Osteoblast (primary cell): Measurements from ENCODE around the gene SMIM5. TPM values are rescaled to one million over a fixed set of nuclear protein-coding genes. Genes with fewer than 3 reads are reported as not detected.

Experiments
- DNase-seq: peaks from one replicate; pipeline ENCODE4 v3.0.0; 2011; ENCODE audit warnings: low spot score, mixed read lengths; ENCODE audit not compliant: insufficient read length; ENCODE audit errors: missing footprints
- H2AFZ ChIP-seq: 2 replicates; pipeline ENCODE4 v1.6.0; 2011; ENCODE audit warnings: mild to moderate bottlenecking, low read length
- H3K27ac ChIP-seq: 2 replicates; pipeline ENCODE4 v1.5.1; 2011; ENCODE audit warnings: mild to moderate bottlenecking, low read depth, low read length, moderate library complexity
- H3K27me3 ChIP-seq: 2 replicates; pipeline ENCODE4 v1.6.0; 2012; ENCODE audit warnings: mild to moderate bottlenecking, control low read depth, inconsistent platforms, low read length, moderate library complexity; ENCODE audit not compliant: insufficient read depth
- H3K36me3 ChIP-seq: 2 replicates; pipeline ENCODE4 v1.5.1; 2011; ENCODE audit warnings: mild to moderate bottlenecking, low read length, control low read depth, moderate library complexity; ENCODE audit not compliant: insufficient read depth
- H3K4me1 ChIP-seq: 2 replicates; pipeline ENCODE4 v1.5.1; 2011; ENCODE audit warnings: mild to moderate bottlenecking, low read length, control low read depth, moderate library complexity; ENCODE audit not compliant: insufficient read depth
- H3K4me2 ChIP-seq: 2 replicates; pipeline ENCODE4 v1.6.0; 2011; ENCODE audit warnings: mild to moderate bottlenecking, low read length; ENCODE audit not compliant: insufficient read depth
- H3K4me3 ChIP-seq: fragments of 200-600 bp; sonication (generic); 3 replicates; pipeline ENCODE4 v1.5.1; 2012; ENCODE audit warnings: mild to moderate bottlenecking, low read length, inconsistent platforms; ENCODE audit not compliant: insufficient read depth
- H3K79me2 ChIP-seq: 2 replicates; pipeline ENCODE4 v1.6.0; 2012; ENCODE audit warnings: mild to moderate bottlenecking, low read length, control low read depth, inconsistent platforms; ENCODE audit not compliant: insufficient read depth
- H3K9me3 ChIP-seq: 2 replicates; pipeline ENCODE4 v1.5.1; 2011; ENCODE audit warnings: low read depth, low read length, control low read depth
- H4K20me1 ChIP-seq: 2 replicates; pipeline ENCODE4 v1.6.0; 2012; ENCODE audit warnings: mild to moderate bottlenecking, low read length, control low read depth; ENCODE audit not compliant: insufficient read depth
- total RNA-seq: library from RNA; depleted of rRNA; stranded (reverse); fragments of >200 nt; gene quantifications from 2 replicates; pipeline ENCODE4 v1.2.3, GENCODE V29; 2012
- TF ChIP-seq, protein P1 (sequence below): IDR thresholded peaks from 2 replicates; pipeline ENCODE4 v1.5.1; 2011; ENCODE audit warnings: mild to moderate bottlenecking, low read depth, low read length, moderate library complexity; ENCODE audit errors: extremely low read depth

Gene SMIM5
- total RNA-seq, 1 donor, result not detected

DNA sequence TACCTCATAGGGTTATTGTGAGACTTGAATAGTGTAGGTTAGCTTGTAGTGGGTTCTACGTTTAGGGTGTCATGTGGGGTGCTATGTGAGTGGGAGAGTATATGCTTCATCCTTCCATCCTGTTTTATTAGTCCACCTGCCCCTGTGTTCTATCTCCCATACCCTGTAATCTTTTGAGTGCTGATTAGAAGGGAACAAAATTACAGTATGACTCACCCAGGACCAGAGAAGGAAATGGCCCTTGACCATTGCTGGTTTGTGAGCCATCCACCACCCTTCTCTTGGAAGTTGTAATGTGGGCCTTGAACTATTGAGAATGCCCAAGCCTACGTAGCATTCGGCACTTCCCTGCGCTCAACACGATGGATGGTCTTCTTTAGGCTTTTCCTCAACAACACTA, 51.0 kb downstream of the SMIM5 start:
- Histone ChIP-seq H3K4me3 (no peak overlapping the region), H3K27me3 (no peaks in the 10 kb centered on the region), H3K4me2 (peak overlapping the region; percentile 16), H3K27ac (peak overlapping the region; percentile 74), H3K79me2 (peaks cover 77% of the 10 kb centered on the region), H4K20me1 (peaks cover 17% of the 10 kb centered on the region), H3K36me3 (no peaks in the 10 kb centered on the region), H3K9me3 (no peaks in the 10 kb centered on the region), H3K4me1 (peaks cover 60% of the 10 kb centered on the region), H2AFZ (no peak overlapping the region)
- TF ChIP-seq, protein P1, sequence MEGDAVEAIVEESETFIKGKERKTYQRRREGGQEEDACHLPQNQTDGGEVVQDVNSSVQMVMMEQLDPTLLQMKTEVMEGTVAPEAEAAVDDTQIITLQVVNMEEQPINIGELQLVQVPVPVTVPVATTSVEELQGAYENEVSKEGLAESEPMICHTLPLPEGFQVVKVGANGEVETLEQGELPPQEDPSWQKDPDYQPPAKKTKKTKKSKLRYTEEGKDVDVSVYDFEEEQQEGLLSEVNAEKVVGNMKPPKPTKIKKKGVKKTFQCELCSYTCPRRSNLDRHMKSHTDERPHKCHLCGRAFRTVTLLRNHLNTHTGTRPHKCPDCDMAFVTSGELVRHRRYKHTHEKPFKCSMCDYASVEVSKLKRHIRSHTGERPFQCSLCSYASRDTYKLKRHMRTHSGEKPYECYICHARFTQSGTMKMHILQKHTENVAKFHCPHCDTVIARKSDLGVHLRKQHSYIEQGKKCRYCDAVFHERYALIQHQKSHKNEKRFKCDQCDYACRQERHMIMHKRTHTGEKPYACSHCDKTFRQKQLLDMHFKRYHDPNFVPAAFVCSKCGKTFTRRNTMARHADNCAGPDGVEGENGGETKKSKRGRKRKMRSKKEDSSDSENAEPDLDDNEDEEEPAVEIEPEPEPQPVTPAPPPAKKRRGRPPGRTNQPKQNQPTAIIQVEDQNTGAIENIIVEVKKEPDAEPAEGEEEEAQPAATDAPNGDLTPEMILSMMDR, result no peak
- no peak for DNase-seq

DNA sequence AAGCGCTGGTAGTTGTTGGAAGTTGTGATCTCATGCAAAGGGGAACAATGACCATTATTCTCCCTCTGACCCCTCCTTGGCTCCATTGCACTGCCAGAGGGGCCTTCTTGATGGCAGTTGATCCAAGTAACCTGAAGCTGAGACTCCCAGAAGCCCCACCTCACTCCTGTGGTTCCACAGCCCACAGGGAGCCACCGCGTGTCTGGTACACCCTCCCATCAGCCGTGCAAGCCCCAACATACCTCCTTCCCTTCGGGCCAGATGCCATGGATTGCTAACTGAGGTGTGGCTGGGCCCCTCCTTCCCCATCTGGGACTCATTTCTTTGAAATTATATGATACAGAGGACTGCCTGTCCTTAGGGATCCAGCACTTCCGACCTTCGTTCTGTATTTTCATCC, 51.7 kb downstream of the SMIM5 start:
- Histone ChIP-seq H3K79me2 (peaks cover 76% of the 10 kb centered on the region), H3K27me3 (no peaks in the 10 kb centered on the region), H3K27ac (peak overlapping the region; percentile 74), H3K36me3 (peaks cover under 1% of the 10 kb centered on the region), H3K4me1 (peaks cover 60% of the 10 kb centered on the region), H3K4me3 (no peak overlapping the region), H2AFZ (no peak overlapping the region), H3K4me2 (peak overlapping the region; percentile 14), H3K9me3 (no peaks in the 10 kb centered on the region), H4K20me1 (peaks cover 17% of the 10 kb centered on the region)
- DNase-seq, result no peak
- TF ChIP-seq, protein P1, result no peak

DNA sequence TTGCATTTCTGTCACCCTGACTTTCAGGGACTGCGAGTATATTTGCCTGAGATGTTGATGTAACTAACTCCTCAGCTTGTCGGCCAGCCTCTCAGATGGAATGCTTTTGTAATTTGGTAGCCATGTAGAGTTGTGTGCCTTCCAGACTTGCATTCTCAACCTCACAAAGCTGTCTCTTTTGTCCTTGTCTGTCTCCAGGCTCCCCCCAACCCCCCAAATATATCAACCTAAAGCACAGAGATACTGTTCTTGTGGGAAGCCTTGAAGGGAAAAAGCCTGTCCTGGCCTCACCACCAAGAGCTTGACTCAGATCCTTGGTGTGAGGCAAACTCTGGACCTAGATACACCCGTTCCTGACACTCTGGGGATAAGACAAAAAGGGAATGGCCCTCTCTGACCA, 52.3 kb downstream of the SMIM5 start:
- no peaks in the 10 kb centered on the region for H3K27me3 ChIP-seq
- peaks cover 17% of the 10 kb centered on the region for H4K20me1 ChIP-seq
- H3K36me3 ChIP-seq, result peaks cover 4% of the 10 kb centered on the region
- H3K4me1 ChIP-seq, result peaks cover 61% of the 10 kb centered on the region
- peak overlapping the region; percentile 74 for H3K27ac ChIP-seq
- TF ChIP-seq, protein P1, result no peak
- H3K4me2 ChIP-seq, result peak overlapping the region; percentile 14
- no peak overlapping the region for H2AFZ ChIP-seq
- H3K9me3 ChIP-seq, result no peaks in the 10 kb centered on the region
- peaks cover 76% of the 10 kb centered on the region for H3K79me2 ChIP-seq
- no peak for DNase-seq
- no peak overlapping the region for H3K4me3 ChIP-seq

DNA sequence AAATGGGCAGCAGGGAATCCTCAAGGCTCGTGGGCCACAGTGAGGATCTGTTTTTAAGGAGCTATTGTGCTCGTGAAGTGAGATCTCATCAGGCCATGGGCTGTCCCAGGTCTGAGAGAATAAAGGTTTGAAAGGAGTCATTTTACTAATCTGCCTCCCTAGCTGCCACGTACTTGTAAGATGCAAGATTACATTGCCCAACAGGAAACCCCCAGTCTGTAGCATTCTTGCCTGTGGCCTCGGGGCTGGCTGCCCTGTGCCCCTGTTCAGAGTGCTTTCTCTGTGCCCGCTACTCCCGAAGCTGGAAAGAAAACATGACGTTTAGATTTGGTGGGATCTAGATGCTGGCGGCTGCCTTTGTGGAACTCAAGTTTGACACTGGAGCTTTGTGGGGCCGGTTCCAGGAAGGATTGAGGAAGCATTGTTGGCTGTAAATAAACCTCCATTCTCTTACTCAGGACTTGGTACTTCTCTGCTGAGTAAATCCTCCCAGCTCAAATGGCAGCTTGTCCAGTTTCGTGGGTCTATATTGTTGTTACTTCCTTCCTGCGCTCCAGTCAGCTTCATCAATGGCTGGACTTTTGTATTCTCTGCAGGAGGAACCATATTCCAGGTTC, 55.1 kb downstream of the SMIM5 start:
- TF ChIP-seq, protein P1, result no peak
- no peak overlapping the region for H3K4me2 ChIP-seq
- peaks cover 4% of the 10 kb centered on the region for H3K36me3 ChIP-seq
- peaks cover 83% of the 10 kb centered on the region for H3K79me2 ChIP-seq
- H3K27ac ChIP-seq, result peak overlapping the region; percentile 63
- no peaks in the 10 kb centered on the region for H3K27me3 ChIP-seq
- H3K4me3 ChIP-seq, result no peak overlapping the region
- peaks cover 33% of the 10 kb centered on the region for H4K20me1 ChIP-seq
- H3K4me1 ChIP-seq, result peaks cover 75% of the 10 kb centered on the region
- DNase-seq, result no peak
- H2AFZ ChIP-seq, result peak overlapping the region; percentile 18
- H3K9me3 ChIP-seq, result no peaks in the 10 kb centered on the region
